Keratinocyte (primary cell): ENCODE results near the gene TMEM119.

Source experiments
- EZH2 ChIP-seq: IDR thresholded peaks from one replicate; pipeline ENCODE4 v1.6.1; 2012; ENCODE audit warnings: inconsistent platforms, mild to moderate bottlenecking, low read length, moderate library complexity
- TF ChIP-seq, protein P1 (sequence below), 3 experiments: IDR thresholded peaks in 1 of 3; conservative IDR thresholded peaks in 1 of 3; optimal IDR thresholded peaks in 1 of 3; 2 replicates in 2 of 3; 3 replicates in 1 of 3; pipeline versions ENCODE3 to v1.5.1; 2011; ENCODE audit warnings: low read length in 3 of 3, mild to moderate bottlenecking in 3 of 3, moderate library complexity in 2 of 3, control low read depth in 1 of 3, inconsistent platforms in 1 of 3; ENCODE audit not compliant: insufficient read depth in 2 of 3; ENCODE audit errors: extremely low read depth in 1 of 3

DNA sequence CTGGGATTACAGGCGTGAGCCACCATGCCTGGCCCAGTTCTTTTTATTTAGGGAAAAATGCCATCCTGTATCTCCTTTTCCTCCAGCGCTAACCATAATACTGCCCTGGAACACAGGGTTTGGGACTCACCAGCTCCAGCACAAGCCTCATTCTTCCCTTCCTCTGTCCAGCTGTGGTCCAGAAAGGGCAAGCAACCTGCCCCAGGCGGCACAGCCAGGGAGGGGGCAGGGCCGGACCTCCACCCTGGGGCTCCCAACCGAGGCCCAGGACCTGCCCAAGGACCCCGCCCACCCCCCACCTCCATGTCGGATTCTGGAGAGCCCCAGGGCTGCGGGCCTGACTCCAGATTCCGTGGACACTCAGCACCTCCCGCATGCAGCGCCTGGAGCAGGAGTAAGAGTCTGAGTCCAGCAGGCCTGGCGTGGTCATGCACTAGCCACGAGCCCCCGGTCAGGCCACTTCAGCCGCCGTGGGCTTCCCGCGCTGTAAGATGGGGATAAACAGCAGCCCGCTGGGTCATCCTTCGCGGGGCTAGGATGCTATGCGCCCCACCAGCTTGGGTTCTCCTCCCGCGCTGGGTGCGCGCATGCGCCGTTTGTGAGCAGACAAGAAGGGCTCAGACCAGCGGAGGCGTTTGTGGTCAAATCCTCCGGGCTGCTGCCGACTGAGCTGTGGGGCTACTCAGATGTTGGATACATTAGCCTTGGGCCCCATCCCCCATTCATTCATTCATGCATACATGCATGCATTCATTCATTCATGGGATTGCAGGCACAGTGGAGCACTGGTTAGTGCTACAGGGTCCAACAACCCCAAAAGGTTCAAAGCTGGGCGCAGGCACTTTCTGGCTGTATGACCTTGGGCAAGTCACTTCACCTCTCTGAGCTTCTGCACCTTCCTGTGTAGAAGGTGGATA lies 16.3 kb downstream of the TMEM119 start:
- TF ChIP-seq, protein P1, sequence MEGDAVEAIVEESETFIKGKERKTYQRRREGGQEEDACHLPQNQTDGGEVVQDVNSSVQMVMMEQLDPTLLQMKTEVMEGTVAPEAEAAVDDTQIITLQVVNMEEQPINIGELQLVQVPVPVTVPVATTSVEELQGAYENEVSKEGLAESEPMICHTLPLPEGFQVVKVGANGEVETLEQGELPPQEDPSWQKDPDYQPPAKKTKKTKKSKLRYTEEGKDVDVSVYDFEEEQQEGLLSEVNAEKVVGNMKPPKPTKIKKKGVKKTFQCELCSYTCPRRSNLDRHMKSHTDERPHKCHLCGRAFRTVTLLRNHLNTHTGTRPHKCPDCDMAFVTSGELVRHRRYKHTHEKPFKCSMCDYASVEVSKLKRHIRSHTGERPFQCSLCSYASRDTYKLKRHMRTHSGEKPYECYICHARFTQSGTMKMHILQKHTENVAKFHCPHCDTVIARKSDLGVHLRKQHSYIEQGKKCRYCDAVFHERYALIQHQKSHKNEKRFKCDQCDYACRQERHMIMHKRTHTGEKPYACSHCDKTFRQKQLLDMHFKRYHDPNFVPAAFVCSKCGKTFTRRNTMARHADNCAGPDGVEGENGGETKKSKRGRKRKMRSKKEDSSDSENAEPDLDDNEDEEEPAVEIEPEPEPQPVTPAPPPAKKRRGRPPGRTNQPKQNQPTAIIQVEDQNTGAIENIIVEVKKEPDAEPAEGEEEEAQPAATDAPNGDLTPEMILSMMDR (optimal IDR thresholded peaks at IDR 0.05 in 1 of 3, IDR thresholded peaks at IDR 0.05 in 1 of 3, conservative IDR thresholded peaks at IDR 0.05 in 1 of 3; ENCODE audit: extremely low read depth in 1 of 3, insufficient read depth in 2 of 3, low read length in 3 of 3), result no peak
- TF ChIP-seq EZH2, result no peak
